CD8-positive, alpha-beta memory T cell (primary cell): Measurements from ENCODE around the gene ADGRG1. TPM values are rescaled to one million over a fixed set of nuclear protein-coding genes. Genes with fewer than 3 reads are reported as not detected.

Experiments used
- CTCF ChIA-PET: fragments of 350-600 bp; sonication (Branson Sonifier 250); formaldehyde crosslinking; loops from one replicate; lab custom pipeline; 2021; ENCODE audit warnings: antibody characterized with exemption; lab: Charles Lee
- POLR2A ChIA-PET: fragments of 350-600 bp; sonication (Branson Sonifier 250); formaldehyde crosslinking; loops from one replicate; lab custom pipeline; 2021; ENCODE audit warnings: antibody characterized with exemption; lab: Charles Lee
- DNase-seq, 5 donors: peaks; one replicate each; pipeline versions ENCODE4 v3.0.0 to v3.0.0-alpha.2; 2020 to 2022; ENCODE audit warnings: mixed read lengths in 1 of 5
- H3K27ac ChIP-seq: one replicate; pipeline ENCODE4 v1.7.0; 2013; ENCODE audit warnings: low read depth, mild to moderate bottlenecking, low read length, moderate library complexity
- H3K27me3 ChIP-seq: 2 replicates; pipeline ENCODE4 v1.7.0; 2013; ENCODE audit warnings: low read length, mild to moderate bottlenecking; ENCODE audit not compliant: insufficient read depth, poor library complexity, severe bottlenecking
- H3K36me3 ChIP-seq: 2 replicates; pipeline ENCODE4 v1.7.0; 2013; ENCODE audit warnings: mild to moderate bottlenecking, low read length, moderate library complexity; ENCODE audit not compliant: insufficient read depth
- H3K4me1 ChIP-seq: 2 replicates; pipeline ENCODE4 v1.7.0; 2013; ENCODE audit warnings: mild to moderate bottlenecking, low read length, moderate library complexity; ENCODE audit not compliant: insufficient read depth
- H3K4me3 ChIP-seq: 2 replicates; pipeline ENCODE4 v1.7.0; 2013; ENCODE audit warnings: mild to moderate bottlenecking, low read length
- H3K9me3 ChIP-seq: 2 replicates; pipeline ENCODE4 v1.7.0; 2013; ENCODE audit warnings: mild to moderate bottlenecking, low read length
- H3K27ac Mint-ChIP-seq, 8 donors: one replicate each; pipeline ENCODE4 v1.8.0; 2020 to 2021; ENCODE audit warnings: mixed read lengths in 8 of 8, mild to moderate bottlenecking in 6 of 8, inconsistent platforms in 3 of 8, moderate library complexity in 3 of 8
- H3K27me3 Mint-ChIP-seq, 2 donors: one replicate each; pipeline ENCODE4 v1.8.0; 2020 to 2021; ENCODE audit warnings: mixed read lengths in 2 of 2, mild to moderate bottlenecking in 1 of 2, moderate library complexity in 1 of 2
- H3K36me3 Mint-ChIP-seq, 3 donors: one replicate each; pipeline ENCODE4 v1.8.0; 2020 to 2021; ENCODE audit warnings: mixed read lengths in 3 of 3, inconsistent platforms in 1 of 3, mild to moderate bottlenecking in 1 of 3
- H3K4me1 Mint-ChIP-seq, 3 donors: one replicate each; pipeline ENCODE4 v1.8.0; 2020 to 2021; ENCODE audit warnings: mixed read lengths in 3 of 3, inconsistent platforms in 1 of 3, mild to moderate bottlenecking in 1 of 3
- H3K4me3 Mint-ChIP-seq, 7 donors: one replicate each; pipeline ENCODE4 v1.8.0; 2020 to 2021; ENCODE audit warnings: mixed read lengths in 7 of 7, mild to moderate bottlenecking in 6 of 7, moderate library complexity in 4 of 7, inconsistent platforms in 2 of 7
- H3K9me3 Mint-ChIP-seq, 5 donors: one replicate each; pipeline ENCODE4 v1.8.0; 2020 to 2022; ENCODE audit warnings: mixed read lengths in 5 of 5, mild to moderate bottlenecking in 3 of 5, moderate library complexity in 2 of 5, inconsistent platforms in 1 of 5
- polyA plus RNA-seq: library from polyadenylated mRNA; unstranded; fragments of 300-500 nt; fragmentation: Illumina TruSeq; gene quantifications from one replicate; pipeline ENCODE4 v1.2.3, GENCODE V29; 2021
- total RNA-seq, 2 experiments: library from RNA; stranded (reverse); gene quantifications; one replicate each; pipeline ENCODE4 v1.2.3, GENCODE V29; 2021

The ADGRG1 gene
- total and polyA plus RNA-seq, 3 experiments from 2014 or later = 25.8 to 51.9 (median 29.8) TPM

DNA sequence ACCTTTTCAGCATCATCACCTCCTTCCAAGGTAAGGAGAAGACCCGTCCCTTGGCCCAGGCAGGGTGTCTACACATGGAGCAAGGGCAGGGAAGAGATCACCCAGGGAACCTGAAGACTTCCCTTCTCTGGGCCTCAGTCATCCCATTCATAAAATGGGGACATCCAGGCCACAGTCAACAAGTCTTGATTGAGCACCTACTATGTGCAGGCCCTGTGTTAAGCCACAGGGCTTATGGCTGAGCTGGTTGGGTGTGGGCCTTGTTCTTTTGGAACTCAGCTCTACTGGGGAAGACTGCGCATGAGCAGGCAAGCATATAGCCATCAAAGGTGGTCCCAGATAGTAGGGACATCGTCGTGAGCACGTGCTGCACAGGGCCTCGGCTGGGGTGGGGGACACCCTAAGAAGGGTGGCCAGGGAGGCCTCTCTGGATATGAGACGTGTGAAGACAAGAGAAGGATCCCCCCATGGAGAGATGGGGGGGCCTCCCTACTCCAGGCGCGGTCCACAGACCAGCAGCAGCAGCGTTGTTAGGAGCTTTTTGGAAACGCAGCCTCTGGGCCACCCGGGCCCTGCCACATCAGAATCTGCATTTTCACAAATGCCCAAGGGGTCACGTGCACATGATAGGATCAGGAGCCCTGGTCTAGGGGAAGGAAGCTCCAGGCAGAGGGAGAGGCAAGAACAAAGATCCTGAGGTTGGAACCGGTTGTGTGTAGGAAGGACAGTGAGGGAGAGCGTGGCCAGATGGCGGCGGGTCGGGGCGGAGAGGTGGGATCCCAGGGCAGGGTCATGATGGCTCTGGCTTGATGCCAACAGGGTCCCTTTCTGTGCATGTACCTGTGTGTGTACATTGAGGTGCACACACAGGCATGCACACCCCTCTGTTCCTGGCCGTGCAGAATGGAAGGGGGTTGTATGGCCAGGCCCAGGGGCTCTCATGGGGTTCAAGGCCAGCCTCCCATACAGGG, 33.8 kb downstream of the ADGRG1 start:
- no peaks in the 10 kb centered on the region for H3K36me3 ChIP-seq
- CTCF ChIA-PET = interaction anchor here (1.1 to 1.4 kb wide), 3 partner anchors 13 to 86 kb away, joined by 3 to 6 read pairs (median 3); no protein-coding TSS in a partner anchor

DNA sequence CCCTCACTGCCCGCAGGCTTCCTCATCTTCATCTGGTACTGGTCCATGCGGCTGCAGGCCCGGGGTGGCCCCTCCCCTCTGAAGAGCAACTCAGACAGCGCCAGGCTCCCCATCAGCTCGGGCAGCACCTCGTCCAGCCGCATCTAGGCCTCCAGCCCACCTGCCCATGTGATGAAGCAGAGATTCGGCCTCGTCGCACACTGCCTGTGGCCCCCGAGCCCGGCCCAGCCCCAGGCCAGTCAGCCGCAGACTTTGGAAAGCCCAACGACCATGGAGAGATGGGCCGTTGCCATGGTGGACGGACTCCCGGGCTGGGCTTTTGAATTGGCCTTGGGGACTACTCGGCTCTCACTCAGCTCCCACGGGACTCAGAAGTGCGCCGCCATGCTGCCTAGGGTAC, 35.0 kb downstream of the ADGRG1 start:
- H3K27ac Mint-ChIP-seq = no peak overlapping the region
- ChIA-PET POLR2A (no interaction called here), CTCF (interaction anchor here (1.1 kb wide), 1 partner anchor 14 kb away, joined by 3 read pairs; no protein-coding TSS in a partner anchor)

More for the DNA sequence above, 33.8 kb downstream of the ADGRG1 start:
- Histone ChIP-seq H3K4me1 (no peaks in the 10 kb centered on the region), H3K9me3 (no peaks in the 10 kb centered on the region), H3K27ac (no peak overlapping the region), H3K27me3 (no peaks in the 10 kb centered on the region), H3K4me3 (no peak overlapping the region)
- Mint-ChIP-seq H3K4me3 (no peak overlapping the region), H3K27ac (peak overlapping the region in 4 of 8 donors; percentile 63 to 87 (median 80)), H3K36me3 (peaks cover 0 to 5% (median 5%) of the 10 kb centered on the region in 3 donors), H3K9me3 (no peaks in the 10 kb centered on the region), H3K27me3 (no peaks in the 10 kb centered on the region), H3K4me1 (peaks cover 0 to 13% (median 4%) of the 10 kb centered on the region in 3 donors)
- DNase-seq = no peak
- POLR2A ChIA-PET = no interaction called here

DNA sequence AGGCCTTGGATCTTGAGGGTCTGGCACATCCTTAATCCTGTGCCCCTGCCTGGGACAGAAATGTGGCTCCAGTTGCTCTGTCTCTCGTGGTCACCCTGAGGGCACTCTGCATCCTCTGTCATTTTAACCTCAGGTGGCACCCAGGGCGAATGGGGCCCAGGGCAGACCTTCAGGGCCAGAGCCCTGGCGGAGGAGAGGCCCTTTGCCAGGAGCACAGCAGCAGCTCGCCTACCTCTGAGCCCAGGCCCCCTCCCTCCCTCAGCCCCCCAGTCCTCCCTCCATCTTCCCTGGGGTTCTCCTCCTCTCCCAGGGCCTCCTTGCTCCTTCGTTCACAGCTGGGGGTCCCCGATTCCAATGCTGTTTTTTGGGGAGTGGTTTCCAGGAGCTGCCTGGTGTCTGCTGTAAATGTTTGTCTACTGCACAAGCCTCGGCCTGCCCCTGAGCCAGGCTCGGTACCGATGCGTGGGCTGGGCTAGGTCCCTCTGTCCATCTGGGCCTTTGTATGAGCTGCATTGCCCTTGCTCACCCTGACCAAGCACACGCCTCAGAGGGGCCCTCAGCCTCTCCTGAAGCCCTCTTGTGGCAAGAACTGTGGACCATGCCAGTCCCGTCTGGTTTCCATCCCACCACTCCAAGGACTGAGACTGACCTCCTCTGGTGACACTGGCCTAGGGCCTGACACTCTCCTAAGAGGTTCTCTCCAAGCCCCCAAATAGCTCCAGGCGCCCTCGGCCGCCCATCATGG, 35.7 kb downstream of the ADGRG1 start:
- no peaks in the 10 kb centered on the region for H3K4me1 ChIP-seq
- no peaks in the 10 kb centered on the region for H3K27me3 ChIP-seq
- Mint-ChIP-seq H3K36me3 (peaks cover 0 to 4% (median 3%) of the 10 kb centered on the region in 3 donors), H3K4me1 (peaks cover 0 to 6% (median 0%) of the 10 kb centered on the region in 3 donors), H3K27ac (no peak overlapping the region), H3K9me3 (no peaks in the 10 kb centered on the region), H3K27me3 (no peaks in the 10 kb centered on the region), H3K4me3 (no peak overlapping the region)
- H3K4me3 ChIP-seq = no peak overlapping the region
- H3K27ac ChIP-seq = no peak overlapping the region
- POLR2A ChIA-PET = no interaction called here
- no peak for DNase-seq
- CTCF ChIA-PET = interaction anchor here (1.2 to 1.7 kb wide), 2 partner anchors 15 to 18 kb away, joined by 3 to 4 read pairs; no protein-coding TSS in a partner anchor
- H3K9me3 ChIP-seq = no peaks in the 10 kb centered on the region
- H3K36me3 ChIP-seq = no peaks in the 10 kb centered on the region

More for the DNA sequence above, 35.0 kb downstream of the ADGRG1 start:
- H3K4me1 ChIP-seq = no peaks in the 10 kb centered on the region
- no peak for DNase-seq
- peaks cover 0 to 8% (median under 1%) of the 10 kb centered on the region in 3 donors for H3K4me1 Mint-ChIP-seq
- H3K27ac ChIP-seq = no peak overlapping the region
- no peaks in the 10 kb centered on the region for H3K9me3 Mint-ChIP-seq
- H3K27me3 Mint-ChIP-seq = no peaks in the 10 kb centered on the region
- H3K4me3 ChIP-seq = no peak overlapping the region
- peaks cover 0 to 5% (median 3%) of the 10 kb centered on the region in 3 donors for H3K36me3 Mint-ChIP-seq
- no peaks in the 10 kb centered on the region for H3K9me3 ChIP-seq
- H3K27me3 ChIP-seq = no peaks in the 10 kb centered on the region
- H3K4me3 Mint-ChIP-seq = no peak overlapping the region
- H3K36me3 ChIP-seq = no peaks in the 10 kb centered on the region

DNA sequence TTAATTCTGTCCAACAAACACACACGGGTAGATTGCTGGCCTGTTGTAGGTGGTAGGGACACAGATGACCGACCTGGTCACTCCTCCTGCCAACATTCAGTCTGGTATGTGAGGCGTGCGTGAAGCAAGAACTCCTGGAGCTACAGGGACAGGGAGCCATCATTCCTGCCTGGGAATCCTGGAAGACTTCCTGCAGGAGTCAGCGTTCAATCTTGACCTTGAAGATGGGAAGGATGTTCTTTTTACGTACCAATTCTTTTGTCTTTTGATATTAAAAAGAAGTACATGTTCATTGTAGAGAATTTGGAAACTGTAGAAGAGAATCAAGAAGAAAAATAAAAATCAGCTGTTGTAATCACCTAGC, 36.2 kb downstream of the ADGRG1 start:
- Histone ChIP-seq H3K4me1 (no peaks in the 10 kb centered on the region), H3K36me3 (no peaks in the 10 kb centered on the region), H3K27me3 (no peaks in the 10 kb centered on the region), H3K27ac (no peak overlapping the region), H3K4me3 (no peak overlapping the region), H3K9me3 (no peaks in the 10 kb centered on the region)
- Mint-ChIP-seq H3K4me3 (no peak overlapping the region), H3K27ac (no peak overlapping the region), H3K27me3 (no peaks in the 10 kb centered on the region), H3K4me1 (peaks cover 0 to 6% (median 0%) of the 10 kb centered on the region in 3 donors), H3K36me3 (peaks cover 0 to 4% (median 3%) of the 10 kb centered on the region in 3 donors), H3K9me3 (no peaks in the 10 kb centered on the region)
- no peak for DNase-seq
- ChIA-PET CTCF (interaction anchor here (1.2 to 1.7 kb wide), 2 partner anchors 15 to 17 kb away, joined by 3 to 4 read pairs; no protein-coding TSS in a partner anchor), POLR2A (no interaction called here)

DNA sequence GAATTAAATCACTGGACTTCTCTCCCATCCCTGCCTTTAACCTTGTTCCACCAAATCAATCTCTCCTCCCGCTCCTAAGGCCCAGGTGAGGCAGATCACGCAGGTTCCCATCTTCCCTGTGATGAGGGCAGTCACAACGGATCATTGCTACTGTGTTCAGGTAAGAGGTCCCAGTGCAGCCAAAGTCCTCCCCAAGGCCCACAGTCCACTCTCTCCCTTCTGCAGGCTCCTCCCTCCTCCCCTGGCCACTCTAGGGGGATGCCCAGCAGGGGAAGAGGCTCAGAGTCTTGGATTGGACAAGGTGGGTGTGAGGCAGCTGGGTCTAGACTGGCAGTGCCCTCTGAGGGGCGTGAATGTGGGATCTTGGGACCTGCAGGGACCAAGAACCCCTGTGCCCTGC, 37.1 kb downstream of the ADGRG1 start:
- Histone ChIP-seq H3K9me3 (no peaks in the 10 kb centered on the region), H3K27ac (no peak overlapping the region), H3K4me1 (no peaks in the 10 kb centered on the region), H3K4me3 (no peak overlapping the region), H3K27me3 (no peaks in the 10 kb centered on the region), H3K36me3 (no peaks in the 10 kb centered on the region)
- H3K4me3 Mint-ChIP-seq = no peak overlapping the region
- H3K27ac Mint-ChIP-seq = no peak overlapping the region
- peaks cover 0 to 4% (median 3%) of the 10 kb centered on the region in 3 donors for H3K36me3 Mint-ChIP-seq
- H3K9me3 Mint-ChIP-seq = no peaks in the 10 kb centered on the region
- DNase-seq = no peak
- CTCF ChIA-PET = interaction anchor here (1.7 kb wide), 1 partner anchor 16 kb away, joined by 4 read pairs; no protein-coding TSS in a partner anchor
- POLR2A ChIA-PET = no interaction called here
- no peaks in the 10 kb centered on the region for H3K27me3 Mint-ChIP-seq
- peaks cover 0 to 6% (median 0%) of the 10 kb centered on the region in 3 donors for H3K4me1 Mint-ChIP-seq

DNA sequence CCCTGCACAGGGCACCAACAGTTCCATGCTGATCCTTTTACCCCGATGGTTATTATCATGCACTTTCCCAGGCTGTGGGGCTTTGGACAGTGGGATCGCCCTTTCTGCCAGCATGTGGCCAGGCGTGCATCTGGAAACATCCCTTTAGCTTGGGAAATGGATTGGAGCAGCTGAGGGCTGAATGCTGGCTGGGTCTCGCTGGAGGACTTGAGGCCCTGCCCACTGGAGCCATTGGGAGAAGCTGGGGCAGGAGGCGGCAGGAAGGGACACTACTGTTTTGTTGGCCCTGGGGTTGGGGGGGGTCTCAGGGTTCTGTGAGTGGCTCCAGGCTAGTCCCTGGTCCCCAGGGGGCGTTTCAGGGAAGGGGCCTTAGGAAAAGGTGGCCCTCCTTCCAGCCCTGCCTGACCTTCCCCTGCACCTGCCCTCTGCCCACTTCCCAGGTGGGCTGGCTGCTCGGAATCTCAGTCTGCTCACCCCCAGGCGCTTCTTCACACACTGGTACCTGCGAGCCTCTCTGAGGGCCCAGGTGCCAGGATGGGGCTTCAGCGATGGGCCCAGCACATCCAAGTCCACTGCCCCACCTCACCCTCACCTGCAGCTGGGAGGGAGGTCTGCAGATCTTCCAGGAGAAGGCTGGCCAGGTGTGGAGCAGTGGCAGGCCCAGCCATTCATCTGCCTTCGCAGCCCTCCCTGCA, 38.1 kb downstream of the ADGRG1 start:
- no peaks in the 10 kb centered on the region for H3K9me3 Mint-ChIP-seq
- Histone ChIP-seq H3K4me1 (no peaks in the 10 kb centered on the region), H3K27me3 (no peaks in the 10 kb centered on the region), H3K4me3 (no peak overlapping the region), H3K27ac (no peak overlapping the region), H3K36me3 (no peaks in the 10 kb centered on the region), H3K9me3 (no peaks in the 10 kb centered on the region)
- H3K4me3 Mint-ChIP-seq = no peak overlapping the region
- no peak for DNase-seq
- H3K4me1 Mint-ChIP-seq = peaks cover 0 to 6% (median 0%) of the 10 kb centered on the region in 3 donors
- peaks cover 0 to 4% of the 10 kb centered on the region in 2 donors for H3K27me3 Mint-ChIP-seq
- peaks cover 0 to 4% (median 3%) of the 10 kb centered on the region in 3 donors for H3K36me3 Mint-ChIP-seq
- H3K27ac Mint-ChIP-seq = no peak overlapping the region
- CTCF ChIA-PET = no interaction called here
- POLR2A ChIA-PET = no interaction called here

DNA sequence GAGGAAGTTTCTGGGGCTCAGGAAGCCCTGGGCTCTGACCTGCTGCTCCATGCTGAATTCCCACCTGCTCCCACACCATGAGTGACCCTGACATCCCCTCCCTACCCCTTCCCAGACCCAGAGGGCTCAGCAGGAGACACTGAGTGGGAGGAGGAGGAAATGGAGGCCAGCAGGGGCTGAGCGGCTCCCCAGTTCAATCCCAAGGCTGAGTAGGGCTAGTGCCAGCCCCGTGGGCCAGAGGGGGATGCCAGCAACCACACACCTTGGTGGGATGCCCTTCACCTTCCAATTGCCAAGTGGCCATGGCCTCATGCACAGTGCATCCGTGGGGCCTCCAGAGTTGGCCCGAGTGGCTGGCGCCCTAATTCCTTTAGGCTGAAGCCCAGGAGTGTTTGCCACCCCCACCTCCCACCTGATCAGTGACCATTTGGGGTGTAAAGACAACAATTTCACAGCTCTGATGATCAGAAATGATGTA, 38.7 kb downstream of the ADGRG1 start:
- H3K4me1 Mint-ChIP-seq = peaks cover 0 to 6% (median 0%) of the 10 kb centered on the region in 3 donors
- H3K9me3 Mint-ChIP-seq = no peaks in the 10 kb centered on the region
- ChIA-PET CTCF (interaction anchor here (0.9 kb wide), 1 partner anchor 91 kb away, joined by 3 read pairs; no protein-coding TSS in a partner anchor), POLR2A (no interaction called here)
- Histone ChIP-seq H3K9me3 (no peaks in the 10 kb centered on the region), H3K36me3 (no peaks in the 10 kb centered on the region), H3K4me3 (no peak overlapping the region), H3K4me1 (no peaks in the 10 kb centered on the region), H3K27ac (no peak overlapping the region), H3K27me3 (no peaks in the 10 kb centered on the region)
- peaks cover 0 to 4% (median 3%) of the 10 kb centered on the region in 3 donors for H3K36me3 Mint-ChIP-seq
- H3K27ac Mint-ChIP-seq = no peak overlapping the region
- H3K27me3 Mint-ChIP-seq = peaks cover 0 to 6% of the 10 kb centered on the region in 2 donors
- no peak for DNase-seq
- no peak overlapping the region for H3K4me3 Mint-ChIP-seq
